Spleen (tissue), 11 donors: ENCODE measurements around the gene HSD17B1. TPM values are rescaled to one million over a fixed set of nuclear protein-coding genes. Genes with fewer than 3 reads are reported as not detected.

Experiments used
- DNase-seq: peaks from one replicate; pipeline ENCODE4 v3.0.0-alpha.2; 2020
- H3K27ac ChIP-seq, 8 donors: fragments of 200-600 bp; sonication (generic) in 7 of 8; 1 replicate in 4 of 8; 2 replicates in 4 of 8; pipeline versions ENCODE4 v1.5.0 to v1.8.0; 2016 to 2021; ENCODE audit warnings: inconsistent platforms in 4 of 8, mild to moderate bottlenecking in 4 of 8, moderate library complexity in 1 of 8
- H3K27me3 ChIP-seq, 7 donors: fragments of 200-600 bp; sonication (generic) in 6 of 7; replicated peaks in 1 of 7; 1 replicate in 4 of 7; 2 replicates in 3 of 7; pipeline versions ENCODE4 v1.5.0 to v1.8.0; 2016 to 2021; ENCODE audit warnings: inconsistent platforms in 3 of 7, mild to moderate bottlenecking in 1 of 7
- H3K36me3 ChIP-seq, 6 donors: fragments of 200-600 bp; sonication (generic) in 5 of 6; 1 replicate in 4 of 6; 2 replicates in 2 of 6; pipeline versions ENCODE4 v1.5.0 to v1.8.0; 2016 to 2021; ENCODE audit warnings: inconsistent platforms in 2 of 6
- H3K4me1 ChIP-seq, 6 donors: fragments of 200-600 bp; sonication (generic) in 5 of 6; 1 replicate in 3 of 6; 2 replicates in 3 of 6; pipeline versions ENCODE4 v1.5.0 to v1.8.0; 2016 to 2021; ENCODE audit warnings: inconsistent platforms in 3 of 6
- H3K4me3 ChIP-seq, 8 donors: fragments of 200-600 bp; sonication (generic) in 7 of 8; 1 replicate in 4 of 8; 2 replicates in 4 of 8; pipeline versions ENCODE4 v1.5.0 to v1.8.0; 2016 to 2021; ENCODE audit warnings: inconsistent platforms in 4 of 8, mild to moderate bottlenecking in 4 of 8, moderate library complexity in 2 of 8
- H3K9me3 ChIP-seq, 8 donors: fragments of 200-600 bp; sonication (generic) in 7 of 8; 1 replicate in 4 of 8; 2 replicates in 4 of 8; pipeline versions ENCODE4 v1.5.0 to v1.8.0; 2016 to 2021; ENCODE audit warnings: inconsistent platforms in 4 of 8
- CTCF ChIP-seq, 11 experiments: fragments of 200-600 bp in 7 of 11; fragments of 450-650 bp in 4 of 11; sonication (generic) in 4 of 11; IDR thresholded peaks in 8 of 11; conservative IDR thresholded peaks in 3 of 11; 1 replicate in 7 of 11; 2 replicates in 4 of 11; pipeline versions ENCODE4 v1.4.0 to v1.8.0; 2016 to 2021; ENCODE audit warnings: antibody characterized with exemption in 11 of 11, inconsistent platforms in 4 of 11, mild to moderate bottlenecking in 1 of 11
- POLR2A ChIP-seq, 3 donors: fragments of 450-650 bp; IDR thresholded peaks; one replicate each; pipeline ENCODE4 v1.5.1; 2017; ENCODE audit warnings: antibody characterized with exemption in 3 of 3, mild to moderate bottlenecking in 1 of 3
- POLR2AphosphoS5 ChIP-seq, 3 donors: sonication (generic); formaldehyde crosslinking; IDR thresholded peaks; one replicate each; pipeline ENCODE4 v1.5.1; 2017; ENCODE audit warnings: antibody characterized with exemption in 3 of 3
- WGBS, 5 donors: extraction: QIAGEN DNeasy Blood & Tissue Kit in 3 of 5; methylation state at CpG; one replicate each; pipeline versions ENCODE4 v1.1.5 to v1.1.7; 2013 to 2018; 5-methylcytosine and 5-hydroxymethylcytosine counted together
- intact Hi-C: fragments of 100-400 bp; cut with DNase I; formaldehyde crosslinking; loops from one replicate; pipeline ENCODE4 v1.15.0; 2023; ENCODE audit warnings: low total_unique reads
- polyA plus RNA-seq, 3 donors: library from polyadenylated mRNA; stranded (reverse); fragments of 200-250 nt; gene quantifications; one replicate each; pipeline ENCODE4 v1.2.1, GENCODE V29; 2013
- total RNA-seq, 7 donors: library from RNA; depleted of rRNA in 3 of 7; stranded (reverse); fragments of >200 nt in 3 of 7; fragmentation: NEBNext Ultra II Directional in 4 of 7; extraction: Animal tissue kit (Norgen Biotek cat#: 25700) in 4 of 7; gene quantifications; one replicate each; pipeline versions ENCODE4 v1.1.0 to v1.2.1, GENCODE V29; 2016 to 2021
- donor health status: healthy with polysubstance abuse.
- donor health status: DM: no; HTN: no; CAD: no; lungs with moderate emphysema.
- donor health status: DM: no; HTN: no; CAD: no.
- donor health status: Bipolar disorder and iron deficiency.
- donor health status: healthy.
- donor health status: DM: no; HTN: no; CAD: no.
- donor health status: DM: yes; HTN: yes; CAD: no.

HSD17B1 gene
- total and polyA plus RNA-seq, 10 donors, result 0.54 to 5.5 (median 1.3) TPM

GRCh38 chr17:42521036-42521435, 31.7 kb upstream of the HSD17B1 start:
- DNase-seq, result peak; percentile 18
- Histone ChIP-seq H3K4me3 (no peak overlapping the region), H3K27ac (peak overlapping the region; percentile 53 to 91 (median 85)), H3K36me3 (peaks cover 0 to 43% (median 17%) of the 10 kb centered on the region in 6 donors), H3K27me3 (no peaks in the 10 kb centered on the region), H3K4me1 (peaks cover 36 to 95% (median 69%) of the 10 kb centered on the region in 6 donors), H3K9me3 (no peaks in the 10 kb centered on the region)
- 58 to 78% (median 64%) methylated on average over 8 of the region's 8 CpGs for WGBS, 5 donors
- TF ChIP-seq CTCF (IDR thresholded peaks at IDR 0.05 in 8 of 11, conservative IDR thresholded peaks at IDR 0.05 in 3 of 11) (no peak), POLR2A (IDR thresholded peaks at IDR 0.05) (no peak)
- intact Hi-C loops, result no loop called here

GRCh38 chr17:42521666-42522262, 31.0 kb upstream of the HSD17B1 start:
- peak overlapping the region in 7 of 8 donors; percentile 73 to 91 (median 86) for H3K27ac ChIP-seq
- H3K36me3 ChIP-seq, result peaks cover 0 to 36% (median 14%) of the 10 kb centered on the region in 6 donors
- peaks cover 39 to 94% (median 66%) of the 10 kb centered on the region in 6 donors for H3K4me1 ChIP-seq
- intact Hi-C loops, result no loop called here
- no peaks in the 10 kb centered on the region for H3K27me3 ChIP-seq
- H3K9me3 ChIP-seq, result no peaks in the 10 kb centered on the region
- TF ChIP-seq POLR2AphosphoS5 (IDR thresholded peaks at IDR 0.05), result peak; percentile 3 to 33 (median 6)
- TF ChIP-seq POLR2A (IDR thresholded peaks at IDR 0.05), result no peak
- no peak for TF ChIP-seq CTCF (IDR thresholded peaks at IDR 0.05 in 8 of 11, conservative IDR thresholded peaks at IDR 0.05 in 3 of 11)
- peak; percentile 67 for DNase-seq
- WGBS, 5 donors, result 51 to 90% (median 75%) methylated on average over 10 to 11 of the region's 11 CpGs
- H3K4me3 ChIP-seq, result no peak overlapping the region

- H3K4me1 ChIP-seq, result peaks cover 42 to 94% (median 67%) of the 10 kb centered on the region in 6 donors
- H3K27ac ChIP-seq, result peak overlapping the region in 7 of 8 donors; percentile 73 to 91 (median 86)
- intact Hi-C loops, result no loop called here
- no peaks in the 10 kb centered on the region for H3K27me3 ChIP-seq
- TF ChIP-seq POLR2A (IDR thresholded peaks at IDR 0.05) (no peak), CTCF (IDR thresholded peaks at IDR 0.05 in 8 of 11, conservative IDR thresholded peaks at IDR 0.05 in 3 of 11) (no peak), POLR2AphosphoS5 (IDR thresholded peaks at IDR 0.05) (no peak)
- H3K9me3 ChIP-seq, result no peaks in the 10 kb centered on the region
- WGBS, 5 donors, result 77 to 86% (median 79%) methylated on average over 7 to 9 of the region's 9 CpGs
- peaks cover 0 to 30% (median 14%) of the 10 kb centered on the region in 6 donors for H3K36me3 ChIP-seq
- peak; percentile 55 for DNase-seq
- no peak overlapping the region for H3K4me3 ChIP-seq
These were observed 30.4 kb upstream of the HSD17B1 start for GRCh38 chr17:42522263-42522790.

- peak overlapping the region in 7 of 8 donors; percentile 73 to 91 (median 86) for H3K27ac ChIP-seq
- peaks cover 37 to 93% (median 64%) of the 10 kb centered on the region in 6 donors for H3K4me1 ChIP-seq
- peaks cover 0 to 30% (median 14%) of the 10 kb centered on the region in 6 donors for H3K36me3 ChIP-seq
- TF ChIP-seq CTCF (IDR thresholded peaks at IDR 0.05 in 8 of 11, conservative IDR thresholded peaks at IDR 0.05 in 3 of 11) (no peak), POLR2AphosphoS5 (IDR thresholded peaks at IDR 0.05) (no peak), POLR2A (IDR thresholded peaks at IDR 0.05) (no peak)
- 93 to 97% (median 95%) methylated on average over 4 to 8 of the region's 8 CpGs for WGBS, 5 donors
- no peaks in the 10 kb centered on the region for H3K27me3 ChIP-seq
- no peaks in the 10 kb centered on the region for H3K9me3 ChIP-seq
- H3K4me3 ChIP-seq, result no peak overlapping the region
- peak; percentile 46 for DNase-seq
- intact Hi-C loops, result no loop called here
These were observed 29.9 kb upstream of the HSD17B1 start for GRCh38 chr17:42522798-42523278.
